ENCODE measurements around the gene ZFHX3.

Gene ZFHX3

DNA sequence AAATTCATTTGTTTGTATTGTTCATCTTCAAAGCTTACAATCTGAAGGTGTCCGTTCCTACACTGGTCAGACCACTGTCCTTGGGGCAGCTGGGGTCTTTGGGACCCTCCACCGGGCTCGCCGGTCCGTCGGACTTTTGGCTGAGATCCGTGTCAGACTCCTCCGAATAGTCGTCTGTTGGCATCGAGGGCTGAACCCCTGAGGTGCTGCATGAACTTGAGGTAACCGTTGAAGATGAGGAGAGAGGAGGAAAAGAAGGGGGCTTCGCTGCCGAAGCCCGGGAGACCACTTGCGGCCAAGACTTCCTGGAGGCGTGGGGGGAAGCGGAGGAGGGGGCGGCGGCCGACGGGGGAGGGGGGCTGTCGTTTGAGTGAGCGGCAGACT lies 260.8 kb downstream of the ZFHX3 start:
- no peak for DNase-seq

DNA sequence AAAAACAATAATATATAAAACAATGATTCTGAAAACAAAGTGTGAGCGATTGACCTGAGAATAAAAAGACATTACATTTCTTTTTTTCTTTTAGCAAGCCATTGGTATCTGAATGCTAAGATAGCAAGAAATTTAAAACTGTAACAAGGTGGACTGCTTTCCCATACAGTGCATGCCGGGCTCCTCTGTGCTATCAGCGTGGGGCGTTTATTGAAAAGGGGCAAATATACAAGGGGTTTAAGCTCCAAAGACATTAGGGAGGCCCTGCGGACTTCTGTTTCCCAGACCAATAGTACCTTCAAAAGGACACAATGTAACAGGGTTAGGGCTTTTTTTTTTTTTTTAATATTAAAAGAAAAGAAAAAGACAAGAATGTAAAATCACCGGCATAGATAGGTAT lies 261.3 kb downstream of the ZFHX3 start:
- no peak for DNase-seq

DNA sequence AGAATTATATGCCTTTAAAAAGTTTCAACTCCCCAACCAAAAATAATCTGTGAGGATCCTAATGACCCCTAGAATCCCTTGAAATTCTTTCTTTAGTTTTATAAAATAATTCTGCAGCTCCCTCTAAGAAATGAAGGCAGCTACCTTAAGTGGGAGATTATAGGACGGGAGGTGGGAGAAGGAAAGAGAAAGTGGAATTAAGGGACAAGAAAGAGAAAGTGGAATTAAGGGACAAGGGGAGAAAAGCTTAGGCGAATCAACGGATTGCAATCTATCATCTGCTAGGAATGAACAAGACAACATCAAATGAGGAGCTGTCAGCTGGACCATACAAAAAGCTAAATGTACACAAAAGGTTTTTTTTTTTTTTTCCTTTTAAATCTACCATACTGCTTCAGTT lies 262.0 kb downstream of the ZFHX3 start:
- no peak for DNase-seq

DNA sequence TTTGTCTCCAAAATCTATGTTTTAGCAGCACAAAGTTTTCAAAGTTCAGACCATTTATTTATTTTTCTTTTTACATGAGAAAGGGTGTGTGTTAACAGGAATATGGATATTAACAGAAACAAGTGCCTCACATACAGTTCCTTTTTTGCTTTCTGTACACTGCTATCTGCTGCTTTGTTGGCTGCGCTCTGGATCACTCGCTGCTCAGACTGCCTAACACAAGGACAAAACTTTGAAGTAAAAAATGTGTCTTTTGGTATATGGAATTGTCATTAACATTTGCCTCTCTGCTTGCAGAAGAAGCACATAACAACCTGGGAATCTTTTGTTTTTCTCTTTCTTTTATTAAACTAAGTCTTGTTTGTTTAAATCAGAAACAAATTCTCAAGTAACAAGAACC lies 262.8 kb downstream of the ZFHX3 start:
- DNase-seq = no peak

DNA sequence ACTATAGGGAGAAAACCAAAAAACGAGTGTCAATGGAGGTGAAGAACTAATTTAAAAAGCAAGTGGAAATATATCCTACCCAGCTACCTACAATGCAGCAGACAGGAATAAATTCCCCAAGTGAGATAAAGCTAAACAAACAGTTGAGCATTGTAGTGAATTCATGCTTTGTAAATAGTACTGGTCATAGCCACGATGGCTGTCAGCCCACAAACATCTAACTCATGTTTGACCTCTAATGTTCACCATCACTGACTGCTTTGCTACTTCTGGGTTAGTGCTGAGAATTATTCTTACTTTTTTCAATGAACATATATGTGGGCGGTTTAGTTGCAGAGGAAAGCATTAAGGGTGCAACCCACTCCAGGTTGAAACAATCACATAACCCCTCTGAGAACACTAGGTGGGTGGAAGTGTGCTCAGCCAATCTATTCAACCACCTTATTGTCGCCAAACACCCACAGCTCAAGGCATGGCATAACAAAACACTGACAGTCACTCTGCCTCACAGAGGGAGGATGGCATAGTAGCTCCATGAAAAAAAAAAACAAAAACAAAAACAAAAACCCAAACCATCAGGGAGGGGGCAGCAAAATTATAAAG lies 264.1 kb downstream of the ZFHX3 start:
- no peak for DNase-seq

DNA sequence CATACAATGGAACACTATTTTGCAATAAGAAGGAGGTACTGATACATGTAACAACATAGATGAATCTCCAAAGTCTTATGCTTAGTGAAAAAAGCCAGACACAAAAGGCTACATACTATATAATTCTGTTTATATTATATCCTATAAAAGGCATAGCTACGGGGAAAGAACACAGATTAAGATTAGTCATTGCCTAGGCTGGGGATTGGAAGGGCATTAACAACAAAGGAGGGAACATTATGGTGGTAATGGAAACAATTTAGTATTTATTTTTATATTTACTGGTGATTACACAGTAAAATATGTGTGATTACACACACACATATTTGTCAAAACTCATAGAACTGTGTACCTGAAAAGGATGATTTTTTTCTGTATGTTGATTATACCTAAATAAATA lies 278.1 kb downstream of the ZFHX3 start:
- DNase-seq = no peak

DNA sequence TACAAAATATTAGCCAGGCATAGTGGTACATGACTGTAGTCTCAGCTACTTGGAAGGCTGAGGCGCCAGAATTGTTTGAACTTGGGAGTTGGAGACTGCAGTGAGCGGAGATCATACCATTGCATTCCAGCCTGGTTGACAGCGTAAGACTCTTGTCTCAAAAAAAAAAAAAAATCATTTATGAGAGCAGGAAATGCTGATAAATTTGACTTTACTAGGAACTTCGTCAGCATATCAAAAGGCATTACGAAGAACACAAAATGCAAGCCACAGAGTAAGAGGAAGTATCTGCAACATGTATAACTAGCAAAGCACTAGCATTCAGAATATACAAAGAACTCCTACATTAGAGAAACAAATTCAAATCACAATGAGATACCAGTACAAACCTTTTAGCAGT lies 279.3 kb downstream of the ZFHX3 start:
- DNase-seq = no peak

DNA sequence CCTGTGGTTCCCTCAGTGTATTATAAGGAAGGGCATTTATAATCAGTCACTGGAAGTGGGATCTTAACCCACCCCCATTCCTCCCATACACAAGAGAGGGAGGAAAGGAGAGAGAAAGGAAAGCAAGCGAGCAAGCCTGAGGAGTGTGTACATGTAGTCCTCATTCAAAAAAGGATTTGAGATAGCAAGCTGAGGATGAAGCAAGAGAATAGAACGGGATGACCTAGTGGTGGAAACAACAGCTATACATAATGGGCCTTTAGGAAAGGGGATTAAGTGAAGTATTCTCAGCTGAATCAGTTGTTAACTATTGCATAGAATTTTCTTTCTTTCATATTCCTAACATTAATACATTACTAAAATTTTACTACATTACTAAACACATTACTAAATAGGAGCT lies 281.4 kb downstream of the ZFHX3 start:
- DNase-seq = no peak

DNA sequence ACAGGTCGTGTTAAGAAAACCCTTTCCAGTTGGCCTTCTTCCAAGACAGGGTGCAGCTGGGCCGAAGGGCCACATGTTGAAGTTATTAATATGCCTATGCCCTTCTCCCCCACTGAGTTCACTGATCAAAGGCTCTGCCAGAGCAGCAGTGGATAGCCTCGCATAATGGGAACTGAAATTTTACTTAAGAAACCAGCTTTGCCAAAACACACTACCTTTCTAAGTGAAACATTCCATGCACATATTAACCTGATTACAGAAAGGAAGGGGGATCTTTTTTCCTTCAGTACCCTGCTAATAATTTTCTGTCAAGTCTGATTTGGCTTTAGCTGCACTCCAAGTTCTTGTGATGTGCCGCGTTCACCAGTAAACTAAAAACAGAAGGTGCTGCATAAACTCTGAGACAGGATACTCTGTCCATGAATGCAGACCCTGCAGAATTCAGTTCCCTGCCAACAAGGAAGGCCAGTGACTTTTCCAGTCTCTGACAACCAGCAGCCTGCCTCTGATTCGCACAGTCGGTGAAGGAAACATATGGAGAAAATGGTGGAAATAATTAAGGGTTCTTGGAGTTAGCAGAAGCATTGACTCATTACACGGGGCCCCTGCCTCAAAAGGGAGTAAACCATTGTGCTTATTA lies 283.8 kb downstream of the ZFHX3 start:
- no peak for DNase-seq

DNA sequence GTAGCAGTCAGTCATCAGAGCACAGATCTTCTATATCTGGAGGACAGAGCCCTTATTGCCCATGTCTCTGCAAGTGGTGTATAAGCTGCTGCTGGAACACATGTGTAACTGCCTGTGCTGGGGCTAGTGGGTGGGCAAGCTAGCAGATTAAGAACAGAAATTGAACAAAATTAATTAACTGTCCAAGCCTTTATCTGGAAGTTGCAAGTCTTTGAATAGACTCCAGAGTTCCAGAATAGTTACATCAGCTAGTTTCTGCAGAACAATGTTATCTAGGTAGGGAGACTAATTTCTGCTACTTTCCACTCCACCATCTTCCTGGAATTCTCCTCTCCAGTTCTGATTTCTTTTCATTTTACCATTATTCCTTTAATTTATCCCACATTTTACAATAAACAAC lies 287.3 kb downstream of the ZFHX3 start:
- no peak for DNase-seq

DNA sequence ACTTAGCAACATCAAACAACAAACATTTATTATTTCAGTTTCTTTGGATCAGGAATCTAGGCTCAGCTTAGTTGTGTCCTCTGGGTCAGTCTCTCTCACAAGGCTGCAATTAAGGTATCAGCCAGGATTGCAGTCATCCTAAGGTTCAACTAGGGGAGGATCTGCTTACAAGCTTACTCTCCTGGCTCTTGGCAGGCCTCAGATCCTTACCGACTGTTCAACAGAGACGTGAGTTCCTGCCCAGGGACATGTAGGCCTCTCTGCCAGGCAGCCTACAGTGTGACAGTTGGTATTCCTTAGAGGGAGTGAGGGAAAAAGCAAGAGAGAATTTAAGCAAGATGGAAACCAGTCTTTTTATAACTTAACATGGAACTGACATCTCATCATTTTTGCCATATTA lies 294.0 kb downstream of the ZFHX3 start:
- DNase-seq = no peak

DNA sequence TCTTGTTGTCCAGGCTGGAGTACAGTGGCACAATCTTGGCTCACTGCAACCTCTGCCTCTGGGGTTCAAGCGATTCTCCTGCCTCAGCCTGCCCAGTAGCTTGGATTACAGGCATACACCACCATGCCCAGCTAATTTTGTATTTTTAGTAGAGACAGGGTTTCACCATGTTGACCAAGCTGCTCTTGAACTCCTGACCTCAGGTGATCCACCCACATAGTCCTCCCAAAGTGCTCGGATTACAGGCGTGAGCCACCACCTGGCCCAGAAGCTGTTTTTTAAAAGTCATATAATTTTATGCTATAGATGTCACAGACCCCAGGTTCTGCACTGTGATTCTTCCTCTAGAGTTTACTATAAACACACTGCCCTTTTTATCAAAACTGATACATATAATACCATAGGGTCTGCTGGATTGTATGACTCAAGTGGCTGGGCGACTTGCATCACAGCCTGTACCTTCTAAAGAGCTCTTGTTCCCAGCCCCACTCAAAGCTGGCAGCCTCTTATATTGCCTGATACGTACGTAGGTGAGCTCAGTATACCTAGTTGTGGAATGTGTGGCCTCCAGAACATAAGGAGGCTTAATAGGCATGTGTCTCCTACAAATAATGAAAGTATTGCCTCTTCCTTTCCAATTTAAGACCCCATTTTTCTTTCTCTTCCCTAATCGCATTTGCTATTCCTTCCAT lies 295.8 kb downstream of the ZFHX3 start:
- DNase-seq = no peak

DNA sequence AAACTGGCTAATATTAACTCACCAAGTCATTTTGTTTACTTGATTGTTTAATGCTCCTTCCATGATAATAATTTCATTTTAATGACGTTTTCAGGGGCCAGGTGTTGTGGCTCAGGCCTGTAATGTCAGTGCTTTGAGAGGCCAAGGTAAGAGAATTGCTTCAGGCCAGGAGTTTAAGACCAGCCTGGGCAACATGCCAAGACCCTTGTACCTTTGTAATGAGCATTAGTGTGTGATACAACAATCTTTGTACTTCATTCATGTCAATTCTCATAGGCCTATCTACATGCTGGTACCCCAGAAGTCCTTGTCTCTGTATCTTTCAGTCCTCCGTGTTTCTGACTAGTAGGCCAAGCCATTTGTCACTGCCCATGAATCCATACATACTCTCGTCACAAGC lies 296.9 kb downstream of the ZFHX3 start:
- no peak for DNase-seq

DNA sequence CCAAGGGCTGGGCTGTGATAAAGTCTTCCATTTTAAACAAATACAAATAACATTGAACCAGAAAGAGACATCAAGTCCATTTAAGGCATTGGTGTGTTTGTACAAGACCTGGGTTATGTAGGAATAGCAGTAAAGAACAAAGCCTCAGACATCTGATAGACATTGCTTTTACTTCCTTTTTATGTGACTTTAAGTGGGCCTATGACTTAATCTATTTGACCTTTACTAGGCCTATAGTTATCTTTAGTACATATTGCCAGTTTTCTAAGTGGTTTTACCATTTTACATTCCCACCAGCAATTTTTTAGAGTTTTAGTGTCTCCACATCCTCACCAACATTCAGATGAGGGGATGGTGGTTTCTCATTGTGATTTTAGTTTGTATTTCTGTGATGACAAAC lies 298.8 kb downstream of the ZFHX3 start:
- no peak for DNase-seq

DNA sequence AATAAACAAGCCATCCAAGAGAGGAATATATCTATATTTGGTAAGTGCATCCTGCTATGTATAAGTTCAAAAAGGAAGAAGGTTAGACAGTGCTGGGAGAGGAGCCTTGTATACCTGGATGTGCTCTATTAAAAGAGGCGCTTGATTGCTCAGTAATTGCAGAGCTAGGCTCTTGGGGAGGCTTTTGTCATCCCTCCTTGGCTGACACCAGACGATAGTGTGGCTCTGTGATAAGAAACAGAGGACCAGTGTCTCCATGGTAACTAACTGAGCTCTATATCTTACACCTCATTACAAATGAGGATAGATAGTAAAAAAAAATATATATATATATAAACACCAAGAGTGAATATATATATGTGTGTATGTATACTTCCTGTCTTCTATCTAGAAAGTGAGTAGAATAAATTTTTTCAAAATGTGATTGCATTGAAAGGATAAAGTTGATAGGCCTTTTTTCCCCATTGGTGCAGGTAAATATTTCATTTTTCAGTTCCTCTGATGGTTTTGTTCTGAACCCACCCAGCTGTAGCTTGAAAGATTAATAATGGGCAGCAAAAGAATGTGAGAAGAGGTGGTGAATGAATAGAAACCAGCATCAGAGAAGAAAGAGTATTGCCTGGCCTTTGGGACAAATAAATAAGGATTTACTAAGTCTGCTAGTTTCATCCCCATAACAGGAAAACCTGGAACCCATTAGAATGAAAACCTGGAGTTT lies 303.7 kb downstream of the ZFHX3 start:
- DNase-seq = peak in 1 of 5 experiments; percentile 1

DNA sequence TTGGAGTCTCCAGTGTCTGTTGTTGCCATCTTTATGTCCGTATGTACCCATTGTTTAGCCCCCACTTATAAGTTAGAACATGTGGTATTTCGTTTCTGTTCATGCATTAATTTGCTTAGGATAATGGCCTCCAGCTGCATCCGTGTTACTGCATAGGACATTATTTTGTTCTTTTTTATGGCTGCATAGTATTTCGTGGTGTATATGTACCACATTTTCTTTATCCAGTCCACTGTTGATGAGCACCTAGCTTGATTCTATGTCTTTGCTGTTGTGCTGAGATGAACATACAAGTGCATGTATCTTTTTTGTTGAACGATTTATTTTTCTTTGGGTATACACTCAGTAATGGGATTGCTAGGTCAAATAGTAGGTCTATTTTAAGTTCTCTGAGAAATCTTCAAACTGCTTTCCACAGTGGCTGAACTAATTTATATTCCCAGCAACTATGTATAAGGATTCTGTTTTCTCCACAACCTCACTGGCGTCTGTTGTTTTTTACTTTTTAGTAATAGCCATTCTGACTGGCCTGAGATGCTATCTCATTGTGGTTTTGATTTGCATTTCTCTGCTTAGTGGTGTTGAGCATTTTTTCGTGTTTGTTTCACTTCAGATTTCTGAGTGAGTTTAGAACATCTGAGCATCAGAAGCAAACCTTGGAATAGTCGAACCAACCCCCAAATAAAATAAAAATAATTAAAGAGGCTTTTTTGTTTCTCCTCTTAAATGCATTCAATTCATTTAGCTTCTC lies 304.7 kb downstream of the ZFHX3 start:
- peak in 1 of 5 experiments; percentile 43 for DNase-seq

DNA sequence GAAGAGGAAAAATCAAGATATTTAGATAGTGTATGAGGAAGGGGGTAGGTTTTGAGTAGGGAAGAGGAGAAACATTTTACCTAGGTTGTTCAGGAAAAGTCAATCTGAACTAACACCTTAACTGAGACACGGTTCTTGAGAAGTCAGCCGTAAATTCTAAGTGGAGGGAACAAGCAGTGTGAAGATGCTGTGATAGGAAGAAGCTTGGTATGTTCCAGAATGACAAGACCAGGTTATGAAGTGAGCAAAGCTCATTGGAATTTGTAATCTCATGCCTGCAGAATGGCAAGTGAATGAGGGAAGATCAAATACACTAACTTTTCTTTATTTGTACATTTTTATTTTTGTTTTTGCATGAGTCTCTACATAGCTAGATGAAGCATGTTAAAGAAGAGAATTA lies 307.6 kb downstream of the ZFHX3 start:
- DNase-seq = no peak

DNA sequence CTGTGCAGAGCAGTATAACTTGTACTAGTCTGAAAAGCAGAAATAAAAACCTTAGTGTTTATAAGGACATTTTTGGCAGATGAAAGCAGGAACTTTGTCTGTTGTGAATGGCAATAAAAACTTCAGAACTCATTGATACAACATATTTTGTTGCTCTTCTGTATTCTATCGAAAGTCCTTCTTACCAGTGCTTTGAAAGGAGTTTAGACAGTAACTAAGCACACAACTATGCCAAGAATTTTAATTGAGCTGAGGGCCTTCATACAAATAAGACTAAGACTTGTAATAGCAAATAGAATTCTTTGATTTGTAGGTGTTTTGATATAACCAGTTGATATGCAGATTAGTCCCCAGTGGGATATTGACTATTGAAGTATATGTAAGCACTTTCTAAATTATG lies 308.4 kb downstream of the ZFHX3 start:
- DNase-seq = no peak

DNA sequence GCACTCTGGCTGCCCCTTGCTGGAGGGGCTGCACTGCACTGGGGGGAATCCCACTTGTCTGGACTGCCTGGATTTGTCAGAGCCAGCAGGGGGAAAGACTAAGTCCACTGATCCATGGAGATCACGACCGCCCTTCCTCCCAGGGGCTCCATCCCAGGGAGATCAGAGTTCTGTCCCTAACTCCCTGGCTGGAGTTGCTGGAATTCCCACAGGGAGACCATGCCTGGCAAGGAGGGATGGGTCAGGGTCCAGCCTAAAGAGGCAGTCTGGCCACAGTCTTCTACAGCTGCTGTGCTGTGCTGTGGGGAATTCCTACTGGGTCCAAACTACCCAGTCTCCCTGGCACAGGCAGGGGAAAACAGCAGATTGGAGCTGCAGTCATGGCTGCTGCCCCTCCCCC lies 311.9 kb downstream of the ZFHX3 start:
- no peak for DNase-seq
